ENCODE measurements around the gene TARDBP. TPM values are rescaled to one million over a fixed set of nuclear protein-coding genes. Genes with fewer than 3 reads are reported as not detected.

Gene TARDBP
- total RNA-seq, 1 experiment from 2014 or later, result 155 TPM

DNA sequence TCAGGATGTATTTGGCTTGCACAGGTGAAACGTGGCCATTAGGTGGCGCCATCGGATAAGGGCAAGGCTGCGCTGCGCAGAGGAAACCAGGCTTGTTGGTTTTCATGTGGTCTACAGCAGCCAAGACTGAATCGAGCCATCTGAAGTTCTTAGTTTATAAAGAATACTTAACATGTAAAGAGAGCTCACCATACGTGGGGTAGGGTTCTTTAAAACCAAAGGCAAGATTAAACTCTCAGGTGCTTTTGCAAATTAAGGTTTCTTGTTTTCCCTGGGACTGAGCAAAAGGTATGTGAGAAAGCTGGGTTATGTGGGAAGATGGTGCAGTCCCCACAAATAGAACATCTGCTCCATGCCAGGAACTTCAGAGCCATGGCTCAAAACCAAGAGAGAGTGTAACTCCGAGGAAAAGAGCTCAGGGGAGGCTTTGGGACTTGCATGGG, 25.3 kb downstream of the TARDBP start:
- BruUV-seq (replicated peaks), result no TSS peak
- intact Hi-C loops (cut with micrococcal nuclease), result loop anchor here (1.0 to 10.0 kb wide), 6 partner anchors 205 to 855 kb away; no protein-coding TSS in a partner anchor
- peak; percentile 51 for TF ChIP-seq YY1 (IDR thresholded peaks at IDR 0.05; ENCODE audit: extremely low read depth, insufficient replicate concordance, low read depth, low read length)
- no peak for TF ChIP-seq POLR2A (IDR thresholded peaks at IDR 0.05; ENCODE audit: borderline replicate concordance, extremely low read depth, insufficient read depth, insufficient read length)
- TF ChIP-seq, protein P1, sequence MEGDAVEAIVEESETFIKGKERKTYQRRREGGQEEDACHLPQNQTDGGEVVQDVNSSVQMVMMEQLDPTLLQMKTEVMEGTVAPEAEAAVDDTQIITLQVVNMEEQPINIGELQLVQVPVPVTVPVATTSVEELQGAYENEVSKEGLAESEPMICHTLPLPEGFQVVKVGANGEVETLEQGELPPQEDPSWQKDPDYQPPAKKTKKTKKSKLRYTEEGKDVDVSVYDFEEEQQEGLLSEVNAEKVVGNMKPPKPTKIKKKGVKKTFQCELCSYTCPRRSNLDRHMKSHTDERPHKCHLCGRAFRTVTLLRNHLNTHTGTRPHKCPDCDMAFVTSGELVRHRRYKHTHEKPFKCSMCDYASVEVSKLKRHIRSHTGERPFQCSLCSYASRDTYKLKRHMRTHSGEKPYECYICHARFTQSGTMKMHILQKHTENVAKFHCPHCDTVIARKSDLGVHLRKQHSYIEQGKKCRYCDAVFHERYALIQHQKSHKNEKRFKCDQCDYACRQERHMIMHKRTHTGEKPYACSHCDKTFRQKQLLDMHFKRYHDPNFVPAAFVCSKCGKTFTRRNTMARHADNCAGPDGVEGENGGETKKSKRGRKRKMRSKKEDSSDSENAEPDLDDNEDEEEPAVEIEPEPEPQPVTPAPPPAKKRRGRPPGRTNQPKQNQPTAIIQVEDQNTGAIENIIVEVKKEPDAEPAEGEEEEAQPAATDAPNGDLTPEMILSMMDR (IDR thresholded peaks at IDR 0.05 in 2 of 3, conservative IDR thresholded peaks at IDR 0.05 in 1 of 3; ENCODE audit: borderline replicate concordance in 1 of 3, insufficient read depth in 1 of 3, low read depth in 2 of 3, low read length in 2 of 3), result peak; percentile 92 to 99 (median 98)
- TF ChIP-seq RAD21 (IDR thresholded peaks at IDR 0.05; ENCODE audit: low read depth), result peak; percentile 99
- H3K79me2 ChIP-seq (ENCODE audit: insufficient read depth, low read length), result no peaks in the 10 kb centered on the region
- ChIA-PET POLR2A (interaction anchor here (0.6 to 1.3 kb wide), 5 partner anchors 10 to 872 kb away, joined by 3 to 6 read pairs (median 3); partner anchors contain the start of gene SRM), CTCF (interaction anchor here (0.6 to 2.2 kb wide), 34 partner anchors 8 to 870 kb away, joined by 3 to 29 read pairs (median 3); partner anchors contain the start of genes MAD2L2, MTOR, SRM and UBIAD1), RAD21 (ENCODE audit: low non-redundant PET in 1 of 2, low total read pairs in 2 of 2, uncharacterized antibody in 2 of 2, unreplicated experiment in 2 of 2) (interaction anchor here (0.7 to 1.3 kb wide), 7 partner anchors 21 to 608 kb away, joined by 3 to 9 read pairs (median 3); no protein-coding TSS in a partner anchor)
- H3K36me3 ChIP-seq (ENCODE audit: control insufficient read depth in 1 of 2, insufficient read depth in 2 of 2, low read length in 2 of 2), result no peaks in the 10 kb centered on the region
- peak overlapping the region; percentile 37; the same call in 1 of the 2 replicates for H3K4me2 ChIP-seq (ENCODE audit: low read length)
- no peaks in the 10 kb centered on the region for H3K27me3 ChIP-seq (ENCODE audit: insufficient read depth, low read length)
- no peaks in the 10 kb centered on the region for H3K9me3 ChIP-seq (ENCODE audit: control insufficient read depth in 1 of 2, insufficient read depth in 1 of 2, low read depth in 1 of 2, low read length in 2 of 2)
- DNase-seq (ENCODE audit: low read depth, low spot score) (peak; percentile 76), ATAC-seq (peak; percentile 97)
- no peak overlapping the region for H3K4me3 ChIP-seq (replicated peaks in 1 of 2; ENCODE audit: low read depth in 1 of 2, low read length in 2 of 2)
- H3K27ac ChIP-seq (ENCODE audit: low read depth, low read length), result no peak overlapping the region
- no peak overlapping the region for H3K9ac ChIP-seq (ENCODE audit: low read length)
- peaks cover 0 to 7% of the 10 kb centered on the region in 2 experiments; a peak in 1 of 4 replicates for H3K4me1 ChIP-seq (ENCODE audit: control insufficient read depth in 1 of 2, insufficient read depth in 2 of 2, low read length in 2 of 2)
- no peaks in the 10 kb centered on the region for H4K20me1 ChIP-seq (ENCODE audit: insufficient read depth)
- H3K9me2 ChIP-seq (ENCODE audit: insufficient read depth), result no peaks in the 10 kb centered on the region
- H2AFZ ChIP-seq (ENCODE audit: low read depth, low read length, poor library complexity, severe bottlenecking), result peak overlapping the region; percentile 41

Data from HCT116 (cell line).